ENCODE measurements around the gene ME3.

DNA sequence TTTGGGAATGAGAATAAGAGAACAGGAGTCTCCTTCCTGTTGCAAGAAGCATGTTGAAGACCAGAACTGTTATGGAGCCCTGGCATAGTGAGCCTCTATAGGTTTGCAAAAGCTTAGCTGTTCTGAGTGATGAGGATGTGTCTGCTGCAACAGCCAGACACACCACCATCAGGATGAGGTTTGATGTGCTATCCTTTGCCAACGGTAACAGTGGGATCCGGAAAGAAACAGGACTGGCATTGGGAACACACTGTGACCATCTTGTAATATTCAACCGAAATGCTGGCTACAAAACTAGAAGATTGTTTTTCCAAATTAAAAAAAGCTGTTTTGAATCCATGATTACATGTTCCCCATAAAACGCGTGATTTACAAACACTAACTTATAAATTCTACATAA, 117.0 kb downstream of the ME3 start:
- TF ChIP-seq, protein P1, sequence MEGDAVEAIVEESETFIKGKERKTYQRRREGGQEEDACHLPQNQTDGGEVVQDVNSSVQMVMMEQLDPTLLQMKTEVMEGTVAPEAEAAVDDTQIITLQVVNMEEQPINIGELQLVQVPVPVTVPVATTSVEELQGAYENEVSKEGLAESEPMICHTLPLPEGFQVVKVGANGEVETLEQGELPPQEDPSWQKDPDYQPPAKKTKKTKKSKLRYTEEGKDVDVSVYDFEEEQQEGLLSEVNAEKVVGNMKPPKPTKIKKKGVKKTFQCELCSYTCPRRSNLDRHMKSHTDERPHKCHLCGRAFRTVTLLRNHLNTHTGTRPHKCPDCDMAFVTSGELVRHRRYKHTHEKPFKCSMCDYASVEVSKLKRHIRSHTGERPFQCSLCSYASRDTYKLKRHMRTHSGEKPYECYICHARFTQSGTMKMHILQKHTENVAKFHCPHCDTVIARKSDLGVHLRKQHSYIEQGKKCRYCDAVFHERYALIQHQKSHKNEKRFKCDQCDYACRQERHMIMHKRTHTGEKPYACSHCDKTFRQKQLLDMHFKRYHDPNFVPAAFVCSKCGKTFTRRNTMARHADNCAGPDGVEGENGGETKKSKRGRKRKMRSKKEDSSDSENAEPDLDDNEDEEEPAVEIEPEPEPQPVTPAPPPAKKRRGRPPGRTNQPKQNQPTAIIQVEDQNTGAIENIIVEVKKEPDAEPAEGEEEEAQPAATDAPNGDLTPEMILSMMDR (IDR thresholded peaks at IDR 0.05) = no peak
- TF ChIP-seq POLR2A (IDR thresholded peaks at IDR 0.05) = no peak
